HG03469 (cell line): ENCODE data around the gene ATXN10.

ENCODE experiments used
- ATAC-seq: cut with Tn5 transposase; IDR thresholded peaks from one replicate; pipeline ENCODE4 v1.9.1; 2021; ENCODE audit warnings: mild to moderate bottlenecking, moderate library complexity, moderate number of reproducible peaks; ENCODE audit not compliant: unreplicated experiment

The ATXN10 gene

GRCh38 chr22:45818424-45819085, 146.9 kb downstream of the ATXN10 start:
- ATAC-seq = no peak

- no peak for ATAC-seq
Observed at GRCh38 chr22:45819305-45819704, 147.7 kb downstream of the ATXN10 start.

DNA sequence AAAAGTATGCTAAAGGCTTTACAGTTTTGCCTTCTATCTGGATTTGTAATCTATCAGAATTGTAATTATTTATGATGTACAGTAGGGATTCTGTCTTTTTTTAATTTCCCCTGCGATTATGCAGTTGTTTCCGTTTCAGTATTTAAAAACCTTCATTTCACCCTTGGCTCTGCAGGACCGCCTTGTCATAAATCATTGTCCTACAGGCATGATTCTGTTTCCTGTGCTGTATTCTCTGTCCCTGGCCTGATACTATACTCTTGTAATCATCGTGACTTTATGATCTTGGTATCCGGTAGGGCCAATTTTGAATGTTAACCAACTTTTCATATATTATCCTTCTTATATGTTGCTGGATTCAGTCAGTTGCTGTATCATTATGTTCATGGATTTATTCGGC, 151.7 kb downstream of the ATXN10 start:
- ATAC-seq = no peak

DNA sequence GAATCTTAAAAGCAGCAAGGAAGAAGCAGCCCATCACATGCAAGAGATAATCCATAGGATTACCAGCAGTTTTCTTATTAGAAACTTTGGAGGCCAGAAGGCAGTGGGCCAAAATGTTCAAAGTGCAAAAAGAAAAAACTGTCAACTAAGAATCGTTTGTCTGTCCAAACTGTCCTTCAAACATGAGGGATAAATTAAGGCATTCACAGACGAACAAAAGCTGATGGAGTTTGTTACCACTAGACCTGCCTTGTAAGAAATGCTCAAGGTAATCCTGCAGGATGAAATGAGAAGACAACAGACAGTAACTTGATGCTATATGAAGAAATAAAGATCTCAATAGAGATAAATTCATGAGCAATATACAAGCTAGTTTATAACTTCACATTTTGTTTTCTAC, 154.9 kb downstream of the ATXN10 start:
- no peak for ATAC-seq

DNA sequence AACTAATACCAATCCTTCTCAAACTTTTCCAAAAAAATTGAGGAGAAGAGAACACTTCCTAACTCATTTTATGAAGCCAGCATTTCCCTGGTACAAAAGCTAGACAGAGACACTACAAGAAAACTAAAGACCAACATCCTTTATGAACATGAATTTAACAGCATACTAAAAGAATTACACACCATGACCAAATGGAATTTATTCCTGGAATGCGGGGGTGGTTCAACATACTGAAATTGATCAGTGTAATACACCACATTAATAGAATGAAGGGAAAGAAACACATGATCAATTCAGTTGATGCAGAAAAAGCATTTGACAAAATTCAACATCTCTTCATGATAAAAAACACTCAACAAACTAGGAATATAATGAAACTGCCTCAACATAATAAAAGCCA, 157.2 kb downstream of the ATXN10 start:
- no peak for ATAC-seq

GRCh38 chr22:45830531-45831245, 159.1 kb downstream of the ATXN10 start:
- no peak for ATAC-seq

DNA sequence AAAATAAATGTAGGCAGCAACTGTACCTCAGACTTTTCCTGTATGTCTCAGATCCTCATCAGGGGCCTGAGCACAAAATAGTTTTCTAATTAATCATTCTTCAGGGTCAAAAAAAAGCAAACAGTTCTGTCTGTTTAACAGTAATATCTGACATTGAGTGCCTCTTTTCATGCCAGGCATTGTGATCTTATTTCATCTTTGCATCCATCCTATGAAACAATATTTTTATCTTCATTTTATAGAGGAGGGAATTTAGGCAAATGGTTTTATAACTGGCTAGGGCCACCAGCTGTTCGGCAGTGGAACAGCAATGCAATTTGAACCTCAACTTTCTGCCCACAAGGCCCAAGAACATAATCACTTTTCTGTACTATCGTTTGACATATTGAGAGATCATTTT, 159.8 kb downstream of the ATXN10 start:
- ATAC-seq = no peak

- ATAC-seq = no peak
Observed at GRCh38 chr22:45832180-45832579, 160.5 kb downstream of the ATXN10 start.

DNA sequence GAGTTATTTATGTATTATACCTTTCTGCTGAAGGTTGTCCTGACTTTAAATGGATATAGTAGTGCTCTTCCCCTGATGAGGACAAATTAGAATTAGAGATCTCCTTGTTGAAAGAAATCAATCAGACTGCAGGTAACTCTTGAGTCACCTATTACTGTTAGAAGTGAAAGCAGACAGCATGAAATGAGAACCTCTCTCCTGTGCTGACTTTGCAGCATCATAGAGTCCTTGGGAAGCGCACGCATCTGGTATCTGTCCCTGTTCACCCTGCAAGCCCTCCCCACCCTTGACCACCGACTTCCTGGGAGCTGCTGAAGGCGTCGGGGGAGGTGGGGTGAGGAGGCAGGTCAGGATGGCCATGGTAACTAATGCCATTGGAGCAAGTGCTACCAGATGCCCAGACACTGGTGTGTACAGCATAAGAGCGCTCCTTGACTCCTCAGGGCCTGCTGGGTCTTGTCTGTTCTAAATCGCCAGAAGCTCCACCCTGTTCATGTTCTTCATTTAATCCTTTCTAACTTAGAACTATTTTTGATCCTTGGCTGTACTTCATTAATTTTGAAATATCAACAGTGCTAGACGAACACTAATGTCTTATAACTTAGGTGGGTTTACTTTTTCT, 161.4 kb downstream of the ATXN10 start:
- no peak for ATAC-seq

DNA sequence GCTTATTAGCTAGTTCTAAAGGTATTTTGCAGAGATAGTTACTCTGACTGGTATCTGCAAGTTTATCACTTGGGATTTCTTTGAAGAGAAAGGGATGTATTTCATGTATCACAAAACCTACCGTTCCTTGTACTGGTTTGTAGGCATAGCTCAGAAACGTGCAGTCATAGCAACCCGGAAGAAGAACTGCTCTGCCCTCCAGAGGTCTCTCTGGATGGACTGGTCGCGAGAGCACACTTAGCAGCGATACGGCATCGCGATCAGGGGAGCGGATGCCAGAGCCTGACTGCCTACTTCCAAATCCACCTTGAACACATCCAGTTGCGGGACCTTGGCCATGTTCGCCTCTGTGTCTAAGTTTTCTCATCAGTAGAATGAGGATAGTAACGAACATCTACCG, 162.0 kb downstream of the ATXN10 start:
- ATAC-seq = no peak

DNA sequence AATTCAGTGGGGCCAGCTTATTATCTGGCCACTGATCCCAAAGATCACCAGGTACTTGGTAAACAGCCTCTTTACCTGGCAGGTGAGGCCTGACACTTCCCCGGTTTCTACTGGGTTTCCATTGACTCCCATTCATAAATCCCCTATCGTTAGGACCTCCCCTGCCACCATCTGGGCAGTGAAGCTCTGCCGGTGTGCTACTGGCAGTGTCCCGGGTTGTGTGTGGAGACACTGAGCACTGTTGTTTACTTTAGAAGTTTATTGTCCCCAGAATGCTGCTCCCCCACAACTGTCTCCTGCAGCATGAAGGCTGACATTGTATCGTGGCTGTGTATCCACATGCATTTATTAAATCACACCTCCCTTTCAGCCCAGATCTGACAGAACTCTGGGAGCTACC, 162.6 kb downstream of the ATXN10 start:
- no peak for ATAC-seq

DNA sequence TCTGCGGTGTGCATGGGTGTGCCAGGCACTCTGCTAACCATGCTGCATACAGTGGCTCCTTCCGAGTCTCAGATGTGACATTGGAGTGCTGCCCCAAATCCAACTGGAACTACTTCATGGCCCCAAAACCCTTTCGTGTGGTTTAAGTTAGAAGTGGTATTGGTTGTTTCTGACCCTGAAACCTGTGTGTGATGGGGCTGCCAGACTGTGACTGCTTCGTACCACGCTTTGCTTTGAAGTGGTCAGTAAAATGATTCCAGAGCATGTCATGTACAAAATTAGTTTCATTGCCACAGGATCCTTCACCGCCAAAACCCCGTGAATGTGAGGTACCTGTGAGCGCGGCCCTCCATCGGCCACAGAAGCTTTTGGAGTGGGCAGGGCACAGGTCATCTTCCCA, 163.2 kb downstream of the ATXN10 start:
- no peak for ATAC-seq

DNA sequence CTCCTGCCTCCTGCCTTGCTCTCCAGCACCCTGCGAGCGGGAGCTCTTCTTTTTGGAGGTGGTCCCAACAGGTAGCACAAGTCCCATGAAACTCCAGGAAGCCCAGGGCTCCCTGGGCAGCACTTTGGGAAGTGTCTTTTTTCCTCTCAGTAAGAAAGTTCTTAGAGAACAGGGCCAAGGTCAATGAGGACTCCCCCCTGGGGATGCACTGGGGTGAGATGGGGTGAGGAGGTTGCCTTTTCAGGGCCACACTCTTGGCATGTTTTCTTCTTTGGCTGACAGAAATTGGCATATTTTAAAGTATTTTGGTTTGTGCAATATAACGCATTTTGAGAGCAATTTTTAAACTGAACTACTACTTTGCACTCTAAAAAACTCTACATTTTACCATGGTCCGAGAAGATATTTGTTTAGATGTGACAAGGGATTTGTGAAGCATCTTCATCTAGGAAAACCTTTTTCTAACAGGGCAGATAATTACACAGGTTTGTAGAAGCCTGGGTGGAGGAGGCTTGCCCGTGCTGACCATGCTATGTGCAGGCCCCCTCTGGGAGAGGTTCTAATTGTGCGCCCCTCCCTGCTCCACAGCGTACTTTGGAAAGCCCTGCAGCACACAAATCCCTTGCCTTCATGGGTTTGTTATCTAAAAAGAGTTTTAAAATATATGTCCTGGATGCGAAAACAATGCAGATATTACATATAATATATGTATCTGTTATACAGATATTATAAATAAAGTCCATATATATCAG, 165.0 kb downstream of the ATXN10 start:
- no peak for ATAC-seq

DNA sequence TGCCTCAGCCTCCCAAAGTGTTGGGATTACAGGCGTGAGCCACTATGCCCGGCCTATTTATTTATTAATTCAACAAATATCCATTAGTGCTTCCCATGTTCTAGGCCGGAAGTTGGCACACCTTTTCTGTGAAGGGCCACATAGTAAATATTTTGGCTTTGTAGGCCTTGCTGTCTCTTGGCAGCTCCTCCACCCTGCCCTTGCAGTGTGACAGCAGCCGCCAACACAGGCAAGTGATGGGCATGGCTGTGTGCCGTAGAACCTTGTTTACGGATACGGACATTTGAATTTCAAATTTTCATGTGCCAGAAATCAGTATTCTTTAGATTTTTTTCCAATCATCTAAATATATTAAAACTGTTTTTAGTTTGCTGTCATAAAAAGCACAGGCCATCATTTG, 165.9 kb downstream of the ATXN10 start:
- ATAC-seq = no peak

GRCh38 chr22:45838305-45838887, 166.8 kb downstream of the ATXN10 start:
- no peak for ATAC-seq

DNA sequence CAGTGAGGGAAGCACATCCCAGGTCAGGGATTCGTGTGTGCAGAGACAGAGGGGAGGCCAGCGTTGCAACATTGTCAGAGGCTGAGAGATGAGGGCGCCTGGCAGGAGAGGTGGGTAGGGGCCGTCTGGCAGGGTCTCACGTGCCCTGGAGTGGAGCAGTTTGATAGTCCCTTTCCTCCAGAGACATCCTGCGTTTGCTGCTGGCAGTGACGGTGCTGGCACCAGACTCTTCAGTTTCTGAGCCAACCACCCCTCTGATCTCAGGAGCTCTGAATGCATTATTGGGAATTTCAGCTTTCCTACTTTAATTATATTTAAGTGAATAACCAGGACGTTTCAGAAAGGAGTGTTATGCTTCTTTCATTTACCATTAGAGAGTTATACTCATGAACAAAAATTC, 168.8 kb downstream of the ATXN10 start:
- ATAC-seq = no peak

DNA sequence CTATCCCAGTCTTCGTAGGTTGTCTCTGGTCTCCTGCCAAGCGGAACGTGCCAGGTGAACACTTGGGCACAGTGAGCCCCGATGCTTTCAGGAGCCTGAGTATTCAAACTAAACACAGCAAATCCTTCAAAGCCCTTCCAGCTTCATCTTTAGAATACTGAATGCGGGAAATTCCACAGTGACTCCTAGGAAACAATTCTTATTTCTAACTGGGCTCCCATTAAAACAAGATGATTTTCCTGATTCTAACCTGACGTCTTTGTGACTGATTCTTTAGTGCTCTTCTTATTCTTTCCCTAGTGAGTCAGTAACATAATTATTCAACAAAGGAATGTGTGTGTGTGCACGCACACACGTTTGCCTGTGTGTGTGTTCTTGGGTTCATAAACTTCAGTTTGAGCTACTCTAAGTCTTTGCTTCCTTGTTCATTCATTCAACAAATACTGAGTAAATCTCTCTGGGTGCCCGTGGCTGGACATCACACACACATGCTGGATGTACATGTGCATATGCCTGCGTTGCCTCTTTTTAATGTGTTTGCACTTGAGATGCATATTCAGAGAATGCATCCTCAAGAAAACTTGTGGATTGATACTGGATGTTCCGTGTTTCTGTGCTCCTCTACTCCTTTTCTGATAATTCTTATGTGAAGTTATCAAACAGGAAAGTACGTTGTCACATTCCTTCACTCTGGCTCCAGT, 170.8 kb downstream of the ATXN10 start:
- no peak for ATAC-seq

- no peak for ATAC-seq
Observed at GRCh38 chr22:45843031-45843430, 171.4 kb downstream of the ATXN10 start.

DNA sequence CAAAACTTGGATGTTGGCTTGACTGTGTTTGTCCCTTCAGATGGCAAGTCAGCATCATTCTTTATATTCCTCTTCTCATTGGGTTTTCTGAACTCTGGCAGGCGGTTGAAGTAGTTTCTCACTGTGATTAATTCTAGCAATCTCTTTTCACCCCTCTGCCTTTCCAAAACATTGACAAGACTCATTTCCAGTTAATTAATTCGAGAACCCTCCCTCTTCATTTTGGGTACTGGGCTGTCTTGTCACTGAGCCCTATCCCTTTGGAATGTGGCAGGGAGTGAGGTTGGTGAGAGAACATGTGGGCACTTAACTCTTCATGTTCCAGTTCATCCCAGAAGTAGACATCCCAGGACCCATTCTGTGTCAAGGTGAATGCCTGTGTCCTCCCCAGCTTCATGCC, 172.4 kb downstream of the ATXN10 start:
- ATAC-seq = no peak

GRCh38 chr22:45845076-45845487, 173.4 kb downstream of the ATXN10 start:
- no peak for ATAC-seq

DNA sequence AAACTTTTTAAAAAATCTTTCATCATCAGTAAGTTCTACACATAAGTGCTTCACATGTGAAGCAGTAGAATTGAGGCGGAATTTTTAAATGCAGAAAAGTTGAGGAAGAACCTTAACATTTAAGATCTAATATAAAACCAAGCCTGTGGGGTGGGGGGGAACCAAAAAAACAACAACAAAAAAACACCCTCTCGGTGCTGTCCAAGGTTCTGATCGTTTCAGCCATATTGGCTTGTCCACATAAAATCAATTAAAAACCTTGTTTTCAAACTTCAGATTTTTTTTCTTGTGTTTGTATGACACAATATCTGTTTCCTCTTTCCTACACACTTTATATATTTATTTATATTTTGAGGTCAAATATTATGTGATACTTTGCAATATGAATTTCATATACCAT, 175.3 kb downstream of the ATXN10 start:
- ATAC-seq = no peak
